ENCODE data around the gene SLC16A4. TPM values are rescaled to one million over a fixed set of nuclear protein-coding genes. Genes with fewer than 3 reads are reported as not detected.

SLC16A4 gene
- total RNA-seq, 4 donors from 2014 or later = 1.2 to 3.5 (median 2.9) TPM

- peak in 1 of 2 donors; percentile 49 for DNase-seq
- peaks cover 0 to 7% of the 10 kb centered on the region in 2 donors for H3K4me1 ChIP-seq
- peak overlapping the region in 2 of 4 donors; percentile 37 to 44 for H3K27ac ChIP-seq
- TF ChIP-seq POLR2A (IDR thresholded peaks at IDR 0.05) (no peak), CTCF (IDR thresholded peaks at IDR 0.05 in 4 of 5, conservative IDR thresholded peaks at IDR 0.05 in 1 of 5) (no peak)
- H3K27me3 ChIP-seq = no peaks in the 10 kb centered on the region
- in situ Hi-C loops (cut with MboI; ENCODE audit: low sequenced_read_pairs in 4 of 4) (no loop called here), intact Hi-C loops (cut with DNase I; ENCODE audit: low total_unique reads) (no loop called here)
- H3K36me3 ChIP-seq = no peaks in the 10 kb centered on the region
- H3K4me3 ChIP-seq = no peak overlapping the region
- peak; percentile 30 to 43 for ATAC-seq
- no peaks in the 10 kb centered on the region for H3K9me3 ChIP-seq
Observed at GRCh38 chr1:110428946-110429345, 38.1 kb upstream of the SLC16A4 start.

DNA sequence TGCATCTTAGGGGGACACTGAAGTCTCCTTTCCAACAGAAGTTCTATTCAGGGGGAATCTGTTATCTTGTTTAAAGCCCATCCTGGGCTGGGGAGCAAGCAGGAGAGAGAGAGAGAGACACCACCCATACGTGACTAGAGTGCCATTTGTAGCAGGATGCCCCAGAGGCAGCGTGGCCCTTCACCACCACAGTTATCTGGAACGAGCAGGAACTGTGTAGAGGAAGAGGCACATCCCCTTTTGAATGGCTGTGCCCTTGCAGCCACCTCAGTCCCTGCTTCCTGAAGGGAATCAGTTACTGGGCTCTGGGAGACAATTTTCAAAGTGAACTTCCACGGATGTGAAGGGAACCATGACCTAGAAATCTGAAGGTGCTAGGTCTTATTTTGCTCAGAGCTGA, 36.0 kb upstream of the SLC16A4 start:
- DNase-seq = no peak
- H3K4me1 ChIP-seq = peaks cover 0 to 7% of the 10 kb centered on the region in 2 donors
- in situ Hi-C loops (cut with MboI; ENCODE audit: low sequenced_read_pairs in 4 of 4) = no loop called here
- intact Hi-C loops (cut with DNase I; ENCODE audit: low total_unique reads) = no loop called here
- no peak overlapping the region for H3K4me3 ChIP-seq
- no peaks in the 10 kb centered on the region for H3K9me3 ChIP-seq
- H3K36me3 ChIP-seq = no peaks in the 10 kb centered on the region
- H3K27ac ChIP-seq = peak overlapping the region in 1 of 4 donors; percentile 34
- H3K27me3 ChIP-seq = no peaks in the 10 kb centered on the region
- ATAC-seq = no peak
- no peak for TF ChIP-seq CTCF (IDR thresholded peaks at IDR 0.05 in 4 of 5, conservative IDR thresholded peaks at IDR 0.05 in 1 of 5)

DNA sequence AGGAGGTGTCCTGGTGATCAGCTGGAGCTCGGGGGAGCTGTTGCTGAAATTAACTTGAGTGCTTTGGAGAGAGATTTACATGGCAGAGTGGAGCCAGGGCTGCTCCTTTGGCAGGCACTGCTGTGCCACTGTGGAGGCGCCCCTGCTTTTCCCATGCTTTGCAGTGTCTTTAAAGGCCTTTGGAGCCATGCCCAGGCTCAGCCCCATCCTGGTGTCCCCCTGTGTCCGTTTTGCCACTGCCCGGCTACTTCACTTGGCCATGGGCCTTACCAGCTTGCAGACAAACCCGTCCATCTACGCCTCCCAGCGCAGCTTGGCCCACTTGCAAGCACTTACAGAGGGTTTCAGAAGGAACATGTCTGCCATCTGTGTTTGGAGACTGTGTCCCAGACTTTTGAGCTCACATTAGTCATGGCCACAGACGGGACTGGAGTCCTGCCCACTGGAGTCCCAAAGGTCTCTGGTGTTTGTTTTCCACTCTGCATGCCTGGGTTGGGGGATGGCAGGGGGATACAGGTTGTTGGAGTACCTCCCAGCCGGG, 34.9 kb upstream of the SLC16A4 start:
- Histone ChIP-seq H3K4me1 (peaks cover 0 to 7% of the 10 kb centered on the region in 2 donors), H3K27me3 (no peaks in the 10 kb centered on the region), H3K4me3 (no peak overlapping the region), H3K9me3 (no peaks in the 10 kb centered on the region), H3K27ac (peak overlapping the region; percentile 35 to 64 (median 54)), H3K36me3 (no peaks in the 10 kb centered on the region)
- no peak for TF ChIP-seq POLR2A (IDR thresholded peaks at IDR 0.05)
- no peak for TF ChIP-seq CTCF (IDR thresholded peaks at IDR 0.05 in 4 of 5, conservative IDR thresholded peaks at IDR 0.05 in 1 of 5)
- peak; percentile 66 to 86 for DNase-seq
- in situ Hi-C loops (cut with MboI; ENCODE audit: low sequenced_read_pairs in 4 of 4) = no loop called here
- intact Hi-C loops (cut with DNase I; ENCODE audit: low total_unique reads) = no loop called here
- ATAC-seq = peak; percentile 69 to 72

GRCh38 chr1:110424699-110425611, 34.1 kb upstream of the SLC16A4 start:
- Histone ChIP-seq H3K9me3 (no peaks in the 10 kb centered on the region), H3K4me1 (peaks cover 0 to 7% of the 10 kb centered on the region in 2 donors), H3K4me3 (no peak overlapping the region), H3K27ac (peak overlapping the region; percentile 35 to 64 (median 54)), H3K36me3 (no peaks in the 10 kb centered on the region), H3K27me3 (no peaks in the 10 kb centered on the region)
- ATAC-seq = peak; percentile 73 to 77
- in situ Hi-C loops (cut with MboI; ENCODE audit: low sequenced_read_pairs in 4 of 4) = no loop called here
- TF ChIP-seq POLR2A (IDR thresholded peaks at IDR 0.05) (peak in 1 of 2 donors; percentile 22), CTCF (IDR thresholded peaks at IDR 0.05 in 4 of 5, conservative IDR thresholded peaks at IDR 0.05 in 1 of 5) (no peak)
- no peak for DNase-seq
- intact Hi-C loops (cut with DNase I; ENCODE audit: low total_unique reads) = no loop called here

All from gastrocnemius medialis (tissue), 4 donors.